ENCODE measurements around the gene TMEM9B.
"Not testable (repeated sequence)": the region's sequence is repeated elsewhere in the genome, so short reads cannot be mapped to it uniquely, and the experiment has no call there.

TMEM9B gene

DNA sequence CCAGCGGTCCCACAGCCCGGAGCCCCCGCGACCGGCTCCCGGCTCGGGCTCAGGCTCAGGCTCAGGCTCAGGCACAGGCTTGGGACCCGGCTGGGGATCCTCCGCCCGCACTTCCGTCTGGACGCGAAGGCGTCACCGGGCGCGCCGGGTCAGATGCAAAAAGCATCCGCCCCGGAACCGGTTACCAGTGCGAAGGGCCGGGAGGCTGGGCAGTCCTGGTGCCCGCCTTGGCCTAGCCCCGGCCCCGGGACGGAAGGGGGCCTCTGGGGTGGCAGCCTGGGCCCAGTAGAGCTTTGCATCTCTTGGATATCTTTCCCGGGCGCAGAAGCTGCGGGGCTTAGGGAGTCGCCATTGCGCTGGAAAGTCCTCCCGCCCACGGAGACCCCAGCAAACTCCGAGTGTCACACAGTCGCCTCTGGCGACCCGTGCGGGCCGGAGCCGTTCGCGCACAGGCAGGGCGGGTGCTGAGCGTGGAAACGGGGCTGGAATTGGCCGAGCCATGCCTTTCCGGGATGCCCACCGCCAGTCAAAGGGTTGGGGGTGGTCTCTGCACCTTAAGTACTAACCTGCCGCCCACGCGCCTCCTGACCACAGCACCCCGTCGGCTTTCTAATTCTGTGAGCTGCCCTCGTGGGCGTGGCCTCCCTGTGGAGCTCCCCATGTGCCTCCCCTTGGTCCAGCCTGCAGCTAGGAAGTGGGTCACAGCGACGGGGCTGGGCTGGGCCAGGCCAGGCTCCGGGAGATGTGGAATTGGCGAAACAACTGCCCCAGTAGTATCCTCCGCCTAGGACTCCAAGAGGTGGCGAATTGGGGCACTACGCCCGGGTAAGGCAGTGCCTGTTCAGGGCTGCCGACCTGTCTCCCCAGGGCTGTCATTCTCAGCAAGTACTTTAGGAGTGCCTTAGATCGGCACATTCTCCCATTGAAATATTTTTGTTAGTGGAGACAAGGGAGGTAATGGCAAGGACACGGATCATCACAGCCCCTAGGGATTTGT lies at the start of gene TMEM9B:
TMEM9B (minus strand) TSS at position 119 of the 997 bp plus-strand sequence. CDS start 129 bp downstream, outside the sequence.
- peak; percentile 59 for DNase-seq

GRCh38 chr11:9013373-9013772 lies 49.1 kb upstream of the TMEM9B start:
- DNase-seq = no peak

DNA sequence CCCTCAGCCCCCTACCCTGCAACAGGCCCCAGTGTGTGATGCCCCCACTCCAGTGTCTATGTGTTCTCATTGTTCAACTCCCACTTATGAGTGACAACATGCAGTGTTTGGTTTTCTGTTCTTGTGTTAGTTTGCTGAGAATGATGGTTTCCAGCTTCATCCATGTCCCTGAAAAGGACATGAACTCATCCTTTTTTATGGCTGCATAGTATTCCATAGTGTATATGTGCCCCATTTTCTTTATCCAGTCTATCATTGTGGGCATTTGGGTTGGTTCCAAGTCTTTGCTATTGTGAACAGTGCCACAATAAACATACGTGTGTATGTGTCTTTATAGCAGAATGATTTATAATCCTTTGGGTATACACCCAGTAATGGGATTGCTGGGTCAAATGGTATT lies 45.3 kb upstream of the TMEM9B start:
- not testable (repeated sequence) for DNase-seq

DNA sequence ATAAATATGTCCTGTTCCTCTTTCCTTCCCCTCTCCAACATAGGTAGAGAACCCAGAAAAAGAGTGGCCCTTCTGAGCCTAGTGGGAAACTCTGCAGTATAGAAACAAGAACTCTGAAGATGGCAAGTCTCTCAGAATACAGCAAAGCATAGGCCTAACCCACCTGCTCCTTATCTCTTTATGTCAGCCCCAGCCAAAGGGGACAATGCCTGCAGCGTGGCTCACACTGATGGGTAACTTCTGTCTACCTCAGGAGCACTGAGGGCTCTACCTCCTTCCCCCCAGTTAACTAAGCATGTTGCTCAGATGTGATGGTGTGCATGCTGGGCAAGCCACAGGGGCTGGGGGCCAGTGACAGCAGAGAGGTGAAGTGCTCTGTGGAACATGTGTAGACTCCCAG lies 44.4 kb upstream of the TMEM9B start:
- DNase-seq = no peak

- DNase-seq = no peak
Observed at GRCh38 chr11:9008011-9008550, 43.8 kb upstream of the TMEM9B start.

- DNase-seq = no peak
Observed at GRCh38 chr11:9005087-9005486, 40.8 kb upstream of the TMEM9B start.

- DNase-seq = peak; percentile 14
Observed at GRCh38 chr11:9004183-9004926, 40.1 kb upstream of the TMEM9B start.

GRCh38 chr11:9003573-9004182 lies 39.4 kb upstream of the TMEM9B start, which contains the start of gene NRIP3:
TSS of gene NRIP3 (minus strand) at chr11:9004001. CDS start at chr11:9003935, 66 bp downstream.
- DNase-seq = peak; percentile 72

GRCh38 chr11:9002920-9003572 lies 38.8 kb upstream of the TMEM9B start:
- DNase-seq = no peak

DNA sequence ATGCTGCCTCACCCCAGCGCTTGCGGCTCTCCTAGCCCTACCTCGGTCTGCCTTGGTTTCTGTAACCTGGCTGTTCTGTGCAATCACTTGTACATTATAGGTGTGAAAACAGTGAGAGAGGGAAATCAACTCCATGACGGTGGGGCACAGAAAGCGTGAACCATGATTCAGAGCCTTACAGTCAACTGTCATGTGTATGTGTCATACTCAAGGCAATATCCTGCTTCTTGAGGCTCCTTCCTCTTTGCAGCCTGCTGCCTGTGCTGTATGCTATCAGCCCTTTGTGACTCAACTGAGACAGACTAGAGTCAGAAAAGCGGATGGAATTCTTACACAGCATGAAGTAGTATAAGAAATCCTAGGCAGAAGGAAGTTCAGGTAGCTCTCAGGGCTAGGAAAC lies 37.5 kb upstream of the TMEM9B start:
- DNase-seq = no peak

DNA sequence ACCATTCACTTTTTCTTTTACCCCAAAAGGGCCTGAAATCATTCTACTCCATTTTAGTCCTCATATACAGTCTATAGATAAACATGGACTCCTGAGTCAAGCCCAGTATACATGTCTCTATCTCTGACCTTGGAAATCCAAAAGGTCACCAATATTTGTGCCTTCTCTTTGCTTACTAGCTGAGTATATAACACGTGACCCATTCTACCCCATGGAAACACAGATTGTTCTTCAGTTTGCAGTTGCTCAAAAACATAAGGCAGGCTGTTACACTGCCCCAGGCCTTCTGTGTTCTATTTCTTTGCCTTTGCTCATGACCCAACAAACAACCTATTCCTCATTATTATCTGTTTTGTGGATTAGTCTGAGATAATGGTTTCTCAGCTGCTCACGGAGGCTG lies 33.8 kb upstream of the TMEM9B start:
- no peak for DNase-seq

GRCh38 chr11:8997451-8997850 lies 33.2 kb upstream of the TMEM9B start:
- DNase-seq = no peak

DNA sequence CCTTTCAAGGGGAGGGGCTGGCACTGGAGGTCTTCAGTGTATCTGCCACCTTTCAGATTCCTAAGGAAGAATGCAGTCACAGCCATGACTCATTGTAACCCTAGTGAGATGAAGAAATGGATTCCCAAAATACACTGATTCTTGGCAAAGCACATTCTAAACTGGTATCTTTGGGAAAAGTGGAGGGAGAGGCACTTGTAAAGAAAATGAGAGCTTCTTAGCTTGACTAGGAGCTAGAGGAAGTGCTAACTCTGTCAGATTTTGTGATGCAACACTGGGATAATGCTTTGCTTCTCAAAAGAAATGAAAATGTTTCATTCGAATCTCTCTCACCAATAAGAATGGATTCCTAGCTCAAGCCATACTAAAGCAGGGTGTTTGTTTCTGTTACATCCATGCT lies 25.2 kb upstream of the TMEM9B start:
- DNase-seq = no peak

- DNase-seq = no peak
Observed at GRCh38 chr11:8988329-8989234, 24.3 kb upstream of the TMEM9B start.

- DNase-seq = no peak
Observed at GRCh38 chr11:8987446-8987845, 23.2 kb upstream of the TMEM9B start.

DNA sequence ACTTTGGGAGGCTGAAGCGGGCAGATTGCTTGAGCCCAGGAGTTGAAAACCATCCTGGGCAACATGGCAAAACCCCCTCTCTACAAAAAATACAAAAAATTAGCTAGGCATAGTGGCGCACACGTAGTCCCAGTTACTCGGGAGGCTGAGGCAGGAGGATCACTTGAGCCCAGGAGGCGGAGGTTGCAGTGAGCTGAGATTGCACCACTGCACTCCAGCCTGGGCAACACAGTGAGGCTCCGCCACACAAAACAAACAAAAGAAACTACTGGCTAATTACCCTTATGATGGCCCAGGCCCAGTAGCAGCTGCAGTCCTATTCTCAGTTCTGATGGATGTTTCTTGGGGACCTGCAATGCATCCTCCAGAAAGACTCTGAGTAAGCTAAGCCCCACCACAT lies 22.5 kb upstream of the TMEM9B start:
- not testable (repeated sequence) for DNase-seq

DNA sequence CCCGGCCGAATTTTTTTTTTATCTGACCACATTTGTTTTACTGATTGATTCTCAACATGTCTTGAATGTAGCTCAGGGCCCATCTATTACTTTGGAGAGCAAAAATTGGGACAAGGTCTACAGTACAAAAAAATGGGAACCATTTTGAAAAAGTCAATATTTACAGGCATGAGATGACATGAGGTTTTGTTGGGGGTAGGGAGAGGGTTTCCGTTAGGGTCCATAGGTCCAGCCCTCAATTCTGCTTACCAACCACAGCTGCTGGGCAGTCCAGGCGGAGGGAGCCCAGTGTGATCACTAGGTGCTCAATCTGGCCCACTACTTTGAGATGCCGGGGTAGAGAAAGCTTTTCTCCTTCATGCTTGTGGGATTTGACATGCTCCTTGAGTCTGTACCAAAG lies 21.2 kb upstream of the TMEM9B start:
- DNase-seq = no peak

DNA sequence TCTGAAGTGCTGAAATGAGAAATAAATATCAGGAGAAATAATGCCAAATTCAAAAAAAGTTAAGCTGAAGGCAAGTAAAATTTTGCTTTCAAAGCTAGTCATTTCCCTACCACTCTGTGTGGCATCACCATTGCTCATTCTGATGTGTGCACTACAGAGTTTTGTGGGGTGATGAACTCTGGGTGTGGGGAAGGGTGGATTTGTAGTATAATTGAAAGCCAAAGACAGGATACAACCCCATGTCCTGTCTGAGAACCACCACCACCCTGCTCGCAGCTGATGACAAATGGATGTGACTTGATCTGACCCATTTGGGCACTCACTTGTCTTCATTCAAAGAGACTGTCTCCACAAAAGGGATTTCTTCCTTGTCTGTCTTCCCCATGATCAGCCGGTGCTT lies 19.3 kb upstream of the TMEM9B start:
- no peak for DNase-seq

- DNase-seq = no peak
Observed at GRCh38 chr11:8980485-8980884, 16.2 kb upstream of the TMEM9B start.

DNA sequence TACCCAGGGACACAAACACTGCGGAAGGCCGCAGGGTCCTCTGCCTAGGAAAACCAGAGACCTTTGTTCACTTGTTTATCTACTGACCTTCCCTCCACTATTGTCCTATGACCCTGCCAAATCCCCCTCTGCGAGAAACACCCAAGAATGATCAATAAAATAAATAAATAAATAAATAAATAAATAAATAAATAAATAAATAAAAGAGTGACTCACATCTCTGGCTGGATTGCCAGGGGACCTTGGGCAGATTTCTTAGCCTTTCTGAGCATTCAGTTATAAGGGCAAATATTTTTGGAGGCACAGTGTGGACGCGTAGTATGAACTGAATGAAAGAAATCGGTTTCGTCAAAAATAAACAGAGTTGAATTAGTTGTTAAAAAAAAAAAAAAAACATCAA lies 15.1 kb upstream of the TMEM9B start:
- DNase-seq = not testable (repeated sequence)

DNA sequence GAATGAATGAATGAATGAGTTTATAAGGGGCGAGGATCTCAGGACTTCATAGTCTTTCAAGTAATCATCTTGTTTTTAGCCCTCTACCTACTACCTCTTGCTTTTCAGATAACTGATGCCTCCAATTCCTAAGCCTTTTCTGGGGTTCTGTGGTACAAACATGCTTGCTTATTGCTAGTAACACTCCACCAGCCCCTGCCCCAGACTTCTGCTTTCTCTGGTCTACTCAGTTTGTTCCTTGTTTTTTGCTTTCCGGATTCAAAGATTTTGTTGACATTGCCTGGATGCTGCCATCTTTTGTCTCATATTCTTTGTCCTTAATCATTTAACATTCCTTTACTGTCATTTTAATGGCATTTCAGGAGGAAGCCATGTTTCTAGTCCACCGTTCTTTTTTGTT lies 8.9 kb upstream of the TMEM9B start:
- no peak for DNase-seq
